ENCODE measurements around the gene SPP2.
A peak's percentile ranks its signal among the peaks of the same experiment; 100 is the strongest.

The SPP2 gene

GRCh38 chr2:234058881-234059280, 8.4 kb downstream of the SPP2 start:
- H3K27ac ChIP-seq (ENCODE audit: insufficient read depth in 1 of 2, low read depth in 1 of 2, low read length in 2 of 2, poor library complexity in 1 of 2, severe bottlenecking in 2 of 2): no peak overlapping the region
- DNase-seq: no peak
- H3K4me1 ChIP-seq (ENCODE audit: control extremely low read depth in 1 of 4, control insufficient read depth in 4 of 4, insufficient read depth in 4 of 4, low read length in 3 of 4): no peaks in the 10 kb centered on the region
- no peaks in the 10 kb centered on the region for H3K9me3 ChIP-seq (ENCODE audit: control extremely low read depth in 1 of 5, control insufficient read depth in 4 of 5, insufficient read depth in 2 of 5, low read depth in 1 of 5, low read length in 4 of 5)
- no peak overlapping the region for H3K4me3 ChIP-seq (ENCODE audit: control insufficient read depth in 1 of 7, extremely low read depth in 1 of 7, insufficient read depth in 4 of 7, low read depth in 2 of 7, low read length in 6 of 7)
- H3K36me3 ChIP-seq (ENCODE audit: control insufficient read depth in 4 of 4, insufficient read depth in 4 of 4, low read length in 3 of 4): no peaks in the 10 kb centered on the region
- peaks cover 0 to 21% (median 3%) of the 10 kb centered on the region in 5 experiments for H3K27me3 ChIP-seq (replicated peaks in 2 of 5; ENCODE audit: control insufficient read depth in 4 of 5, insufficient read depth in 5 of 5, low read length in 4 of 5)
- ChIA-PET CTCF (no interaction called here), POLR2A (no interaction called here)
- 93% methylated on average over 3 of the region's 4 CpGs for whole genome bisulfite sequencing (ENCODE audit: insufficient coverage)

GRCh38 chr2:234060236-234060635, 9.7 kb downstream of the SPP2 start:
- CTCF ChIA-PET: no interaction called here
- Histone ChIP-seq H3K27ac (ENCODE audit: insufficient read depth in 1 of 2, low read depth in 1 of 2, low read length in 2 of 2, poor library complexity in 1 of 2, severe bottlenecking in 2 of 2) (no peak overlapping the region), H3K9me3 (ENCODE audit: control extremely low read depth in 1 of 5, control insufficient read depth in 4 of 5, insufficient read depth in 2 of 5, low read depth in 1 of 5, low read length in 4 of 5) (no peaks in the 10 kb centered on the region), H3K36me3 (ENCODE audit: control insufficient read depth in 4 of 4, insufficient read depth in 4 of 4, low read length in 3 of 4) (no peaks in the 10 kb centered on the region), H3K27me3 (replicated peaks in 2 of 5; ENCODE audit: control insufficient read depth in 4 of 5, insufficient read depth in 5 of 5, low read length in 4 of 5) (peaks cover 0 to 15% (median 4%) of the 10 kb centered on the region in 5 experiments), H3K4me3 (ENCODE audit: control insufficient read depth in 1 of 7, extremely low read depth in 1 of 7, insufficient read depth in 4 of 7, low read depth in 2 of 7, low read length in 6 of 7) (no peak overlapping the region), H3K4me1 (ENCODE audit: control extremely low read depth in 1 of 4, control insufficient read depth in 4 of 4, insufficient read depth in 4 of 4, low read length in 3 of 4) (no peaks in the 10 kb centered on the region)
- no peak for DNase-seq
- POLR2A ChIA-PET: no interaction called here
- 89% methylated on average over 4 of the region's 8 CpGs for WGBS (ENCODE audit: insufficient coverage)

DNA sequence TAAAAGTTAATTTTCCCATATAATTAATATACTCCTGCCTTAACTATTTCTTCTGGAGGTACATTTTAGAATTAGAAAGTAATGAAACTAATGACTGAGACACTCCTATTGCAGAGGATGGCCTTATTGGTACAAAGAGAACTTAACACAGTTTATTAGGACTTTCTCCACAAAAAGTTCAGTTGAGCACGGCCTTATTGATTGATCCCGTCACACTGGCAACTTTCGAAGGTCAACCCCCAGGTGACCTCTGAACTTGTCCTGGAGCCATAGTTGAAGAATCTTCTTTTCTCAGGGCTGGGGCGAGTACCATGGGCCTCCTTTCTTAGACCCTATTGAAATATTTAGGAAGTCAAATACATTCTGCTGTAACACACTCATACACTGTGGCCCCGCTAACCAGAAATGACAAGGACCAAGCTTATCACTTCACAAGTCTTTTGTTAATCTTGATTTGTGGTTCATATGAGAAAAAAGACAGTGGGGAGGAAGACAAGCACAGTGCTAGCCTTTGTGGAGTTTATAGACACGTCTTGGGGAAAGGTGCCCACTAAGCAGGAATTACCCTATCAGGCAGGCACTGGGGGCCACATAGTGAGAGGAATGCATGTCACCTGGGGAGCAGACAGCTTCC, 11.2 kb downstream of the SPP2 start:
- H3K4me3 ChIP-seq (ENCODE audit: control insufficient read depth in 1 of 7, extremely low read depth in 1 of 7, insufficient read depth in 4 of 7, low read depth in 2 of 7, low read length in 6 of 7): no peak overlapping the region
- 87% methylated on average over 5 of the region's 6 CpGs for WGBS (ENCODE audit: insufficient coverage)
- H3K4me1 ChIP-seq (ENCODE audit: control extremely low read depth in 1 of 4, control insufficient read depth in 4 of 4, insufficient read depth in 4 of 4, low read length in 3 of 4): no peaks in the 10 kb centered on the region
- H3K27ac ChIP-seq (ENCODE audit: insufficient read depth in 1 of 2, low read depth in 1 of 2, low read length in 2 of 2, poor library complexity in 1 of 2, severe bottlenecking in 2 of 2): no peak overlapping the region
- H3K36me3 ChIP-seq (ENCODE audit: control insufficient read depth in 4 of 4, insufficient read depth in 4 of 4, low read length in 3 of 4): no peaks in the 10 kb centered on the region
- H3K27me3 ChIP-seq (replicated peaks in 2 of 5; ENCODE audit: control insufficient read depth in 4 of 5, insufficient read depth in 5 of 5, low read length in 4 of 5): peaks cover 0 to 15% (median 4%) of the 10 kb centered on the region in 5 experiments
- CTCF ChIA-PET: interaction anchor here (0.7 kb wide), 1 partner anchor 674 kb away, joined by 3 read pairs; no protein-coding TSS in a partner anchor
- POLR2A ChIA-PET: no interaction called here
- no peak for DNase-seq
- no peaks in the 10 kb centered on the region for H3K9me3 ChIP-seq (ENCODE audit: control extremely low read depth in 1 of 5, control insufficient read depth in 4 of 5, insufficient read depth in 2 of 5, low read depth in 1 of 5, low read length in 4 of 5)

- ChIA-PET POLR2A (no interaction called here), CTCF (no interaction called here)
- no peak for DNase-seq
- H3K4me1 ChIP-seq (ENCODE audit: control extremely low read depth in 1 of 4, control insufficient read depth in 4 of 4, insufficient read depth in 4 of 4, low read length in 3 of 4): no peaks in the 10 kb centered on the region
- H3K4me3 ChIP-seq (ENCODE audit: control insufficient read depth in 1 of 7, extremely low read depth in 1 of 7, insufficient read depth in 4 of 7, low read depth in 2 of 7, low read length in 6 of 7): no peak overlapping the region
- no CpG with 5 or more reads among the region's 2 CpGs for WGBS (ENCODE audit: insufficient coverage)
- H3K27ac ChIP-seq (ENCODE audit: insufficient read depth in 1 of 2, low read depth in 1 of 2, low read length in 2 of 2, poor library complexity in 1 of 2, severe bottlenecking in 2 of 2): no peak overlapping the region
- H3K36me3 ChIP-seq (ENCODE audit: control insufficient read depth in 4 of 4, insufficient read depth in 4 of 4, low read length in 3 of 4): no peaks in the 10 kb centered on the region
- peaks cover 0 to 5% (median 0%) of the 10 kb centered on the region in 5 experiments for H3K9me3 ChIP-seq (ENCODE audit: control extremely low read depth in 1 of 5, control insufficient read depth in 4 of 5, insufficient read depth in 2 of 5, low read depth in 1 of 5, low read length in 4 of 5)
- H3K27me3 ChIP-seq (replicated peaks in 2 of 5; ENCODE audit: control insufficient read depth in 4 of 5, insufficient read depth in 5 of 5, low read length in 4 of 5): peaks cover 0 to 4% (median 0%) of the 10 kb centered on the region in 5 experiments
Measured at GRCh38 chr2:234066587-234066986, 16.1 kb downstream of the SPP2 start.

- 49% methylated on average over 2 of the region's 3 CpGs for WGBS (ENCODE audit: insufficient coverage)
- CTCF ChIA-PET: interaction anchor here (0.7 kb wide), 1 partner anchor 1036 kb away, joined by 4 read pairs; no protein-coding TSS in a partner anchor
- H3K4me1 ChIP-seq (ENCODE audit: control extremely low read depth in 1 of 4, control insufficient read depth in 4 of 4, insufficient read depth in 4 of 4, low read length in 3 of 4): no peaks in the 10 kb centered on the region
Measured at GRCh38 chr2:234071664-234072063, 21.2 kb downstream of the SPP2 start.

DNA sequence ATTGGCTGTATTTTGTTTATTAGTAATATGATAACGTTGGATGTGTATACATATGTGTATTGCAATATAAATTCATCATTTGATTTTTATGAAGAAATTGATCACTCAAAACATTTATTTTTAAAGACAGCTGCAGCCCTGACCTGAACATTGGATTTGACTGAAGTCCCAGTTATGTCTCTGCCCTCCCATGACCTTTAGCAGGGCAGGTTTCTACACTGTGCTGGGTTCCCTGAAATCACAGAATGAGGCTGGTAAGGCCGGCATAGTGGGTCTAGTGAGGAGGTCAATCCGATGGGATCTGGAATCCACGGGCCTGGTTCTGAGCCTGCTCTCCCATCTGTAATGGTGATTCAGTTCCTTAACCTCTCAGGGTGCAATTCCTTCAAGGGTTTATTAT, 22.0 kb downstream of the SPP2 start:
- H3K27ac ChIP-seq (ENCODE audit: insufficient read depth in 1 of 2, low read depth in 1 of 2, low read length in 2 of 2, poor library complexity in 1 of 2, severe bottlenecking in 2 of 2): no peak overlapping the region
- H3K36me3 ChIP-seq (ENCODE audit: control insufficient read depth in 4 of 4, insufficient read depth in 4 of 4, low read length in 3 of 4): no peaks in the 10 kb centered on the region
- no peak overlapping the region for H3K4me3 ChIP-seq (ENCODE audit: control insufficient read depth in 1 of 7, extremely low read depth in 1 of 7, insufficient read depth in 4 of 7, low read depth in 2 of 7, low read length in 6 of 7)
- DNase-seq: no peak
- peaks cover 0 to 5% (median 0%) of the 10 kb centered on the region in 5 experiments for H3K9me3 ChIP-seq (ENCODE audit: control extremely low read depth in 1 of 5, control insufficient read depth in 4 of 5, insufficient read depth in 2 of 5, low read depth in 1 of 5, low read length in 4 of 5)
- POLR2A ChIA-PET: no interaction called here
- peaks cover 0 to 5% (median 0%) of the 10 kb centered on the region in 5 experiments for H3K27me3 ChIP-seq (replicated peaks in 2 of 5; ENCODE audit: control insufficient read depth in 4 of 5, insufficient read depth in 5 of 5, low read length in 4 of 5)
- 100% methylated on average over 3 of the region's 4 CpGs for WGBS (ENCODE audit: insufficient coverage)
- CTCF ChIA-PET: interaction anchor here (0.7 kb wide), 1 partner anchor 1035 kb away, joined by 4 read pairs; no protein-coding TSS in a partner anchor
- H3K4me1 ChIP-seq (ENCODE audit: control extremely low read depth in 1 of 4, control insufficient read depth in 4 of 4, insufficient read depth in 4 of 4, low read length in 3 of 4): no peaks in the 10 kb centered on the region

More at GRCh38 chr2:234071664-234072063, 21.2 kb downstream of the SPP2 start:
- H3K27ac ChIP-seq (ENCODE audit: insufficient read depth in 1 of 2, low read depth in 1 of 2, low read length in 2 of 2, poor library complexity in 1 of 2, severe bottlenecking in 2 of 2): no peak overlapping the region
- H3K9me3 ChIP-seq (ENCODE audit: control extremely low read depth in 1 of 5, control insufficient read depth in 4 of 5, insufficient read depth in 2 of 5, low read depth in 1 of 5, low read length in 4 of 5): peaks cover 0 to 5% (median 0%) of the 10 kb centered on the region in 5 experiments
- POLR2A ChIA-PET: no interaction called here
- no peak overlapping the region for H3K4me3 ChIP-seq (ENCODE audit: control insufficient read depth in 1 of 7, extremely low read depth in 1 of 7, insufficient read depth in 4 of 7, low read depth in 2 of 7, low read length in 6 of 7)
- H3K36me3 ChIP-seq (ENCODE audit: control insufficient read depth in 4 of 4, insufficient read depth in 4 of 4, low read length in 3 of 4): no peaks in the 10 kb centered on the region
- peaks cover 0 to 5% (median 0%) of the 10 kb centered on the region in 5 experiments for H3K27me3 ChIP-seq (replicated peaks in 2 of 5; ENCODE audit: control insufficient read depth in 4 of 5, insufficient read depth in 5 of 5, low read length in 4 of 5)
- DNase-seq: peak in 2 of 3 donors; percentile 42 to 48

GRCh38 chr2:234074751-234075517, 24.4 kb downstream of the SPP2 start:
- DNase-seq: no peak
- Histone ChIP-seq H3K27ac (ENCODE audit: insufficient read depth in 1 of 2, low read depth in 1 of 2, low read length in 2 of 2, poor library complexity in 1 of 2, severe bottlenecking in 2 of 2) (no peak overlapping the region), H3K4me3 (ENCODE audit: control insufficient read depth in 1 of 7, extremely low read depth in 1 of 7, insufficient read depth in 4 of 7, low read depth in 2 of 7, low read length in 6 of 7) (no peak overlapping the region), H3K27me3 (replicated peaks in 2 of 5; ENCODE audit: control insufficient read depth in 4 of 5, insufficient read depth in 5 of 5, low read length in 4 of 5) (peaks cover 0 to 3% (median 2%) of the 10 kb centered on the region in 5 experiments), H3K9me3 (ENCODE audit: control extremely low read depth in 1 of 5, control insufficient read depth in 4 of 5, insufficient read depth in 2 of 5, low read depth in 1 of 5, low read length in 4 of 5) (no peaks in the 10 kb centered on the region), H3K4me1 (ENCODE audit: control extremely low read depth in 1 of 4, control insufficient read depth in 4 of 4, insufficient read depth in 4 of 4, low read length in 3 of 4) (no peaks in the 10 kb centered on the region), H3K36me3 (ENCODE audit: control insufficient read depth in 4 of 4, insufficient read depth in 4 of 4, low read length in 3 of 4) (no peaks in the 10 kb centered on the region)
- WGBS (ENCODE audit: insufficient coverage): 90% methylated on average over 10 of the region's 13 CpGs
- ChIA-PET CTCF (interaction anchor here (0.6 kb wide), 1 partner anchor 60 kb away, joined by 3 read pairs; no protein-coding TSS in a partner anchor), POLR2A (no interaction called here)
